Psoas muscle (tissue), 8 donors: Measurements from ENCODE around the gene RASSF4. TPM values are rescaled to one million over a fixed set of nuclear protein-coding genes. Genes with fewer than 3 reads are reported as not detected.

Source experiments
- ATAC-seq, 4 donors: fragments of 200-7000 bp; cut with Tn5 transposase; one replicate each; pipeline ENCODE4 v1.9.1; 2020; ENCODE audit warnings: moderate library complexity in 3 of 4, mild to moderate bottlenecking in 2 of 4
- DNase-seq, 2 donors: peaks; one replicate each; pipeline ENCODE4 v3.0.0-alpha.2; 2020
- H3K27ac ChIP-seq: fragments of 200-600 bp; one replicate; pipeline ENCODE4 v1.8.0; 2022
- H3K27me3 ChIP-seq, 3 donors: fragments of 200-600 bp in 1 of 3; one replicate each; pipeline versions ENCODE4 v1.6.1 to v1.8.0; 2013 to 2022; ENCODE audit warnings: low read length in 2 of 3, mild to moderate bottlenecking in 2 of 3, moderate library complexity in 1 of 3; ENCODE audit not compliant: insufficient read depth in 3 of 3
- H3K36me3 ChIP-seq, 2 donors: fragments of 200-600 bp in 1 of 2; one replicate each; pipeline versions ENCODE4 v1.6.1 to v1.8.0; 2013 to 2022; ENCODE audit warnings: low read depth in 1 of 2, mild to moderate bottlenecking in 1 of 2, moderate library complexity in 1 of 2; ENCODE audit not compliant: insufficient read depth in 1 of 2
- H3K4me1 ChIP-seq: fragments of 200-600 bp; one replicate; pipeline ENCODE4 v1.8.0; 2022
- H3K4me3 ChIP-seq: fragments of 200-600 bp; one replicate; pipeline ENCODE4 v1.8.0; 2022; ENCODE audit warnings: mild to moderate bottlenecking
- H3K9me3 ChIP-seq: fragments of 200-600 bp; one replicate; pipeline ENCODE4 v1.8.0; 2022
- WGBS, 3 donors: extraction: QIAGEN DNeasy Blood & Tissue Kit; methylation state at CpG; one replicate each; pipeline versions ENCODE4 v1.1.6 to v1.1.7; 2013; 5-methylcytosine and 5-hydroxymethylcytosine counted together
- intact Hi-C, 2 donors: fragments of 100-400 bp; cut with DNase I; formaldehyde crosslinking; loops; one replicate each; pipeline versions ENCODE4 v1.11.0 to v1.14.2; 2022
- polyA plus RNA-seq, 3 donors: library from polyadenylated mRNA; stranded (reverse); fragments of 200-250 nt; gene quantifications; one replicate each; pipeline ENCODE4 v1.2.3, GENCODE V29; 2013
- total RNA-seq, 4 donors: library from RNA; stranded (reverse); fragmentation: NEBNext Ultra II Directional in 2 of 4; extraction: Animal tissue kit (Norgen Biotek cat#: 25700) in 2 of 4; gene quantifications; one replicate each; pipeline versions ENCODE4 v1.2.1 to v1.2.4, GENCODE V29; 2021 to 2023
- TF ChIP-seq, protein P1 (sequence below): fragments of 200-600 bp; IDR thresholded peaks from one replicate; pipeline ENCODE4 v1.8.0; 2022; ENCODE audit warnings: antibody characterized with exemption
- donor health status: healthy with polysubstance abuse.
- donor health status: DM: no; HTN: no; CAD: no; lungs with moderate emphysema.
- donor health status: Bipolar disorder and iron deficiency.
- donor health status: healthy.
- donor health status: DM: yes; HTN: yes; CAD: no.
- donor health status: DM: no; HTN: no; CAD: no.
- donor health status: DM: no; HTN: no; CAD: no.
- donor health status: DM: yes; HTN: yes; CAD: no.

The RASSF4 gene
- total and polyA plus RNA-seq, 7 donors: 11.1 to 44.0 (median 18.9) TPM

- intact Hi-C loops: loop anchor here in 1 of 2 donors (2.0 kb wide), 1 partner anchor 17 kb away; no protein-coding TSS in a partner anchor
- Histone ChIP-seq H3K4me3 (peak overlapping the region; percentile 14), H3K9me3 (no peaks in the 10 kb centered on the region), H3K4me1 (peaks cover 59% of the 10 kb centered on the region), H3K27me3 (no peaks in the 10 kb centered on the region), H3K36me3 (peaks cover 0 to 28% of the 10 kb centered on the region in 2 donors), H3K27ac (peak overlapping the region; percentile 96)
- DNase-seq: peak; percentile 69 to 78
- peak; percentile 55 to 67 (median 62) for ATAC-seq
- TF ChIP-seq, protein P1, sequence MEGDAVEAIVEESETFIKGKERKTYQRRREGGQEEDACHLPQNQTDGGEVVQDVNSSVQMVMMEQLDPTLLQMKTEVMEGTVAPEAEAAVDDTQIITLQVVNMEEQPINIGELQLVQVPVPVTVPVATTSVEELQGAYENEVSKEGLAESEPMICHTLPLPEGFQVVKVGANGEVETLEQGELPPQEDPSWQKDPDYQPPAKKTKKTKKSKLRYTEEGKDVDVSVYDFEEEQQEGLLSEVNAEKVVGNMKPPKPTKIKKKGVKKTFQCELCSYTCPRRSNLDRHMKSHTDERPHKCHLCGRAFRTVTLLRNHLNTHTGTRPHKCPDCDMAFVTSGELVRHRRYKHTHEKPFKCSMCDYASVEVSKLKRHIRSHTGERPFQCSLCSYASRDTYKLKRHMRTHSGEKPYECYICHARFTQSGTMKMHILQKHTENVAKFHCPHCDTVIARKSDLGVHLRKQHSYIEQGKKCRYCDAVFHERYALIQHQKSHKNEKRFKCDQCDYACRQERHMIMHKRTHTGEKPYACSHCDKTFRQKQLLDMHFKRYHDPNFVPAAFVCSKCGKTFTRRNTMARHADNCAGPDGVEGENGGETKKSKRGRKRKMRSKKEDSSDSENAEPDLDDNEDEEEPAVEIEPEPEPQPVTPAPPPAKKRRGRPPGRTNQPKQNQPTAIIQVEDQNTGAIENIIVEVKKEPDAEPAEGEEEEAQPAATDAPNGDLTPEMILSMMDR: no peak
- WGBS, 3 donors: 23 to 41% (median 33%) methylated on average over 11 of the region's 11 CpGs
These were observed 21.8 kb downstream of the RASSF4 start for GRCh38 chr10:44981172-44982113.

DNA sequence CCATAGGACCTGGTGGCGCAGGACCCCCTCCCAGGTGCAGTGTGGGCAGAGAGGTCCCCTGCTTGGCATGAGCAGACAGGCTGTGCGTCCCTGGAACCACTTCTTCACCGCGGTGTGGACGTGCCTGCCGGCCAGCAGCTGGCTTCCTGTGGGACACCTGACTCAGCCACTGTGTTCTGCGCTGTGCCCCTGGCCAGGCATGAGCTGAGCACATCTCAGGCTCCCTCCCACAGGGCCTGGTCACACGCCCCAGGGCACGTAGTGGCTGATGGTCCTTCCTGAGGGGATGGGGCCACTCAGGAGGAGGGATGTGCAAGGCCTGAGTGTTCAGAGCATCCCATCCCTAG lies 22.5 kb downstream of the RASSF4 start:
- Histone ChIP-seq H3K4me1 (peaks cover 53% of the 10 kb centered on the region), H3K36me3 (peaks cover 0 to 34% of the 10 kb centered on the region in 2 donors), H3K27me3 (no peaks in the 10 kb centered on the region), H3K9me3 (no peaks in the 10 kb centered on the region), H3K4me3 (peak overlapping the region; percentile 24), H3K27ac (peak overlapping the region; percentile 96)
- WGBS, 3 donors: 22 to 34% (median 24%) methylated on average over 9 of the region's 9 CpGs
- DNase-seq (peak; percentile 63 to 80), ATAC-seq (peak; percentile 34 to 71 (median 58))
- intact Hi-C loops: no loop called here
- TF ChIP-seq, protein P1: no peak

DNA sequence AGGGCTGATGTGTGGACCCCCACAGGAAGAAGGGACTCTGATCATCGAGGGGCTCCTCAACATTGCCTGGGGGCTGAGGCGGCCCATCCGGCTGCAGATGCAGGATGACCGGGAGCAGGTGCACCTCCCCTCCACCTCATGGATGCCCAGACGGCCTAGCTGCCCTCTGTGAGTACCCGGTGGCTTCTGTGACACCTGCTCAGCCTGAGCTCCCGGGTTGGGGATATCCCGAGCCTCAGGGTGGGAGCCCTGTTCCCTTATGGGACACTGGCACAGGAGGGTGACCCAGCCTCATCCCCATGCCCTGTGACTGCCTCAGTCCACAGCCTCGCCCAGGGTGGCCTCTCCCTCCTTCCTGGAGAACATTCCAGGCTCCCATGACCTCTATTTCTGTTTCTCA lies 22.9 kb downstream of the RASSF4 start:
- ATAC-seq (no peak), DNase-seq (no peak)
- peak overlapping the region; percentile 96 for H3K27ac ChIP-seq
- no peaks in the 10 kb centered on the region for H3K27me3 ChIP-seq
- TF ChIP-seq, protein P1: no peak
- 69 to 78% (median 76%) methylated on average over 9 of the region's 9 CpGs for WGBS, 3 donors
- H3K4me1 ChIP-seq: peaks cover 49% of the 10 kb centered on the region
- intact Hi-C loops: no loop called here
- peak overlapping the region; percentile 24 for H3K4me3 ChIP-seq
- H3K36me3 ChIP-seq: peaks cover 0 to 38% of the 10 kb centered on the region in 2 donors
- H3K9me3 ChIP-seq: no peaks in the 10 kb centered on the region

DNA sequence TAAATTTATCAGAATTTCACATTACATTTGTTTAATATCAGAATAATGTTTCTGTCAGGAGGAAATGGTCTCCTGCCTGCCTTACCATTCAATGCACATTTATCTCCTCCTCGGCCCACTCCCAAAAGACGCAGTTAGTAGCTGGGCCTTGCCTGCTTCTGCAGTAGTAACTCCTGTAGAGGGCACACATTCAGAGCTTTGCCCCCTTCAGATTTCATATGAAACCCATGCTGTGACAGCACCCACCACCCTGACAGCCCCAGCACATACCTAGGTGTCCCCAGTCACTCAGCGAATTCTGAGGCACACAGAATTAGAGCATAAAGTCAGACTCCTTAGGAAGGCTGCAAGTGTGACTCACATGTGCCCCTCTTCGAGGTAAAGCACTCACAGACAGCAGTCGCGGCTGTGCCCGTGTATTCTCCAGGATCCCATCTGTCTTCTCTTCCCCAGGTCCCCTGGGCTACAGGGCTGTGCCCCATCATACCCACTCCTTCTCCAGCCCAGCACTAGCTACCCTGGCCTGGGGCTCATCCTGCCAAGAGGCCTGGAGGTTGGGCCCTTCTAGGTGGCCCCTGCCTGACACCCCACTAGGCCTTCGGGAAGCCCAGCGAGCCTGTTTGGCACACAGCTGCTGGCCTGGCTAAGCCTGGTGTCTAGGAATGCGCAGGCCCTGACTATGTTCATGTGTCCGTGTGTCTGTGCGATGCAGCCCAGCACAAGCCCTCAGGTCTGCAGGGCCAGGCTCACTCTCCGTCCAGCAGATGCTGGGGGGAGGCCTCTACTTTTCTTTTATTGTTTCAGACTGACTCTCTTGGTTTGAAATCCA lies 23.7 kb downstream of the RASSF4 start:
- intact Hi-C loops: no loop called here
- DNase-seq: no peak
- Histone ChIP-seq H3K36me3 (peaks cover 0 to 46% of the 10 kb centered on the region in 2 donors), H3K4me1 (peaks cover 44% of the 10 kb centered on the region), H3K9me3 (no peaks in the 10 kb centered on the region), H3K4me3 (no peak overlapping the region), H3K27ac (peak overlapping the region; percentile 96), H3K27me3 (no peaks in the 10 kb centered on the region)
- ATAC-seq: no peak
- WGBS, 3 donors: 81 to 84% (median 83%) methylated on average over 13 of the region's 13 CpGs
- TF ChIP-seq, protein P1: no peak
